ENCODE data around the gene LRP11.

LRP11 gene

DNA sequence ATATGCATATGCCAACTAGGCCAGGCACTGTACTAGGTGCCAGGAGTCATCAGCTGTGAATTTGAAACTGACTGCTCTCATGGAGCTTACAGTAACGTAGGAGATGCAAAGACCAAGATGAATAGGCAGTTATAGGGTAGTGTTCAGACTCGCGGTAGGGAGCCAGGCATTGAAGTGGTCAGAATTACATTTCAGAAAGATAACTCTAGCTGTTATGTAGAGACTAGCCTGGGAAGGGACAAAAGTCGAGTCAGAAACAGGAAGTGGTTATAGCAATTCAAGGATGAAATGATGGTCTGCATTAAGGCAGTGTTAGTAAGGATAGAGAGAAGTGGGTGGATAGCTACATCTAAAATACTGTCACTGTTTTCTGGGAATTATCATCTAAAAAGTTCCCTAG is 58.0 kb downstream of the LRP11 start:
- TF ChIP-seq, protein P1, sequence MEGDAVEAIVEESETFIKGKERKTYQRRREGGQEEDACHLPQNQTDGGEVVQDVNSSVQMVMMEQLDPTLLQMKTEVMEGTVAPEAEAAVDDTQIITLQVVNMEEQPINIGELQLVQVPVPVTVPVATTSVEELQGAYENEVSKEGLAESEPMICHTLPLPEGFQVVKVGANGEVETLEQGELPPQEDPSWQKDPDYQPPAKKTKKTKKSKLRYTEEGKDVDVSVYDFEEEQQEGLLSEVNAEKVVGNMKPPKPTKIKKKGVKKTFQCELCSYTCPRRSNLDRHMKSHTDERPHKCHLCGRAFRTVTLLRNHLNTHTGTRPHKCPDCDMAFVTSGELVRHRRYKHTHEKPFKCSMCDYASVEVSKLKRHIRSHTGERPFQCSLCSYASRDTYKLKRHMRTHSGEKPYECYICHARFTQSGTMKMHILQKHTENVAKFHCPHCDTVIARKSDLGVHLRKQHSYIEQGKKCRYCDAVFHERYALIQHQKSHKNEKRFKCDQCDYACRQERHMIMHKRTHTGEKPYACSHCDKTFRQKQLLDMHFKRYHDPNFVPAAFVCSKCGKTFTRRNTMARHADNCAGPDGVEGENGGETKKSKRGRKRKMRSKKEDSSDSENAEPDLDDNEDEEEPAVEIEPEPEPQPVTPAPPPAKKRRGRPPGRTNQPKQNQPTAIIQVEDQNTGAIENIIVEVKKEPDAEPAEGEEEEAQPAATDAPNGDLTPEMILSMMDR (IDR thresholded peaks at IDR 0.05; ENCODE audit: insufficient read depth, low read length, poor library complexity, severe bottlenecking): no peak

DNA sequence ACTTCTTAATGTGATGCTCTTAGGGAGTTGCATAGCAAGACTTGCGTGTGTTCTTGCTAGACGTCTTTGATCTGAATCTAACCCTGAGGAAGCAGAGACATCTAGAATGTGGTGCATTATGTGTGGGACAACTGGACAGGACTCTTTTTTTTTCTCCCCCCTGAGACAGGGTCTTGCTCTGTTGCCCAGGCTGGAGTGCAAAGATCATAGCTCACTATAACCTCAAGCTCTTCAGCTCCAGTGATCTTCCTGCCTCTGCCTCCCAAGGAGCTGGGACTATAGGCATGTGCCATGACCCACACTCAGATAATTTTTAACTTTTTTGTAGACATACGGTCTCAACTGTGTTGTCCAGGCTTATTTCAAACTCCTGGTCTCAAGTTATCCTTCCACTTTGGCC is 80.6 kb downstream of the LRP11 start:
- DNase-seq (ENCODE audit: extremely low read depth, insufficient read length): no peak

More for the DNA sequence above, 58.0 kb downstream of the LRP11 start:
- DNase-seq (ENCODE audit: extremely low read depth, insufficient read length): no peak
- H3K27me3 ChIP-seq (replicated peaks; ENCODE audit: control insufficient read depth, insufficient read depth, low read length): no peaks in the 10 kb centered on the region
- H3K36me3 ChIP-seq (ENCODE audit: control insufficient read depth, insufficient read depth, low read length): no peaks in the 10 kb centered on the region
- no peak overlapping the region for H3K4me3 ChIP-seq (replicated peaks; ENCODE audit: low read depth, low read length)

DNA sequence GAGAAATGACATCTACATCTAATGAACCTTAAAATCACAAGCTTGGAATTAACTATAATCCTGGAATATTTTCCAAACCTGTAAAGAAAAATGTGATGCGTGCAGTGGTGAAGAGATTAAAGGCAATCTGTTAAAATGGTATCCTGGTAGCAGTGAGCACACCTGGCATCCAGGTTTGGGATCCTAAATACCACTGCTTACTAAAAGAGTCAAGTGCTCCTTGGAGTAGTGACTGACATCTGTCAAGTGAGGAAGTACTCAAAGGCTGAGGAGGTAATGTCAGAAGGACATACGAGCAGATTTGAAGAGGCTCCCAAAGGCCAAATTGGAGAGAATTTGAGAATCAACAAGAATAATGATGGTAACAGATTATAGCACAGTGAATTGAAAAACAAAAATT is 81.8 kb downstream of the LRP11 start:
- DNase-seq (ENCODE audit: extremely low read depth, insufficient read length): no peak
- H3K27me3 ChIP-seq (replicated peaks; ENCODE audit: control insufficient read depth, insufficient read depth, low read length): no peaks in the 10 kb centered on the region
- TF ChIP-seq, protein P1 (IDR thresholded peaks at IDR 0.05; ENCODE audit: insufficient read depth, low read length, poor library complexity, severe bottlenecking): no peak
- no peak overlapping the region for H3K4me3 ChIP-seq (replicated peaks; ENCODE audit: low read depth, low read length)
- no peaks in the 10 kb centered on the region for H3K36me3 ChIP-seq (ENCODE audit: control insufficient read depth, insufficient read depth, low read length)

More for the DNA sequence above, 80.6 kb downstream of the LRP11 start:
- H3K36me3 ChIP-seq (ENCODE audit: control insufficient read depth, insufficient read depth, low read length): no peaks in the 10 kb centered on the region
- TF ChIP-seq, protein P1 (IDR thresholded peaks at IDR 0.05; ENCODE audit: insufficient read depth, low read length, poor library complexity, severe bottlenecking): no peak
- no peak overlapping the region for H3K4me3 ChIP-seq (replicated peaks; ENCODE audit: low read depth, low read length)
- no peaks in the 10 kb centered on the region for H3K27me3 ChIP-seq (replicated peaks; ENCODE audit: control insufficient read depth, insufficient read depth, low read length)

DNA sequence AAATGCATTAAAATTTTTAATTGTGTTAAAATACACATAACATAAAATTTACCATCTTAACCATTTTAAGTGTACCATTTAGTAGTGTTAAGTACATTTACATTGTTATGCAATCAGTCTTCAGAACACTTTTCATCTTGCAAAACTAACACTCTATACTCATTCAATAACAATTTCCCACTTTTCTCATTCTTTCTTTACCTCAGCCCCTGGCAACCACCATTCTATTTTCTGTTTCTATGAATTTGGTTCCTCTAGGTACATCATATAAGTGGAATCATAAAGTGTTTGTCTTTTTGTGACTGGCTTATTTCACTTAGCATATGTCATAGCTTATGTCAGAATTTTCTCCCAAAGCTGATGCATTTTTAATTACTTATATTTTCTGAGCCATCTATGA is 82.4 kb downstream of the LRP11 start:
- TF ChIP-seq, protein P1 (IDR thresholded peaks at IDR 0.05; ENCODE audit: insufficient read depth, low read length, poor library complexity, severe bottlenecking): no peak
- H3K4me3 ChIP-seq (replicated peaks; ENCODE audit: low read depth, low read length): no peak overlapping the region
- no peaks in the 10 kb centered on the region for H3K27me3 ChIP-seq (replicated peaks; ENCODE audit: control insufficient read depth, insufficient read depth, low read length)
- no peak for DNase-seq (ENCODE audit: extremely low read depth, insufficient read length)
- H3K36me3 ChIP-seq (ENCODE audit: control insufficient read depth, insufficient read depth, low read length): no peaks in the 10 kb centered on the region

DNA sequence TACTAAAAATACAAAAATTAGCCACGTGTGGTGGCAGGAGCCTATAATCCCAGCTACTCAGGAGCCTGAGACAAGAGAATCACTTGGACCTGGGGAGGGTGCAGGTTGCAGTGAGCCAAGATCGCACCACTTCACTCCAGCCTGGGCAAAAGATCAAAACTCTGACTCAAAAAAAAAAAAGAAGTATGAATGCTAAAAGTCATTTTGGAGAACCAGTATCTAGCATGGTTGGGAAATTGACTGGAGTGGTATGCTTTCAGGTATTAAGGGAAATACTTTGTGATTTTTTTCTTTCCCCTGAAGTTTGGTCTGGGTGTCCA is 84.6 kb downstream of the LRP11 start:
- DNase-seq (ENCODE audit: extremely low read depth, insufficient read length): no peak
- TF ChIP-seq, protein P1 (IDR thresholded peaks at IDR 0.05; ENCODE audit: insufficient read depth, low read length, poor library complexity, severe bottlenecking): no peak
- H3K27me3 ChIP-seq (replicated peaks; ENCODE audit: control insufficient read depth, insufficient read depth, low read length): no peaks in the 10 kb centered on the region
- H3K36me3 ChIP-seq (ENCODE audit: control insufficient read depth, insufficient read depth, low read length): no peaks in the 10 kb centered on the region; the same call in 1 of the 2 replicates
- no peak overlapping the region for H3K4me3 ChIP-seq (replicated peaks; ENCODE audit: low read depth, low read length)

DNA sequence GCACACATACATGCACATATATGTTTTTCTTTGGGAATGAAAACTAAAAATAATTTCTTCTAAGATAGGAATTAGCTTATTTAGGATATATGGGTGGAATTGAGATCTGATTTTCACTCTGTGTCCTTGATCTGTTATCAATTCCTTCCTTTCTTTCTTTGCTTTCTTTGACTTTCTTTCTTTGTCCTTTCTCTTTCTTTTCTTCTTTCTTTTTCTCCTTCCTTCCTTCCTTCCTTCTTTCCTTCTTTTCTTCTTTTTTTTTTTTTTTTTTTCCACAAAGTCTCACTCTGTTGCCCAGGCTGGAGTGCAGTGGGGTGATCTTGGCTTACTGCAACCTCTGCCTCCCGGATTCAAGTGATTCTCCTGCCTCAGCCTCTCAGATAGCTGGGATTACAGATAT is 86.5 kb downstream of the LRP11 start:
- DNase-seq (ENCODE audit: extremely low read depth, insufficient read length): no peak
- H3K36me3 ChIP-seq (ENCODE audit: control insufficient read depth, insufficient read depth, low read length): no peaks in the 10 kb centered on the region; the same call in 1 of the 2 replicates
- TF ChIP-seq, protein P1 (IDR thresholded peaks at IDR 0.05; ENCODE audit: insufficient read depth, low read length, poor library complexity, severe bottlenecking): no peak

More for the DNA sequence above, 86.5 kb downstream of the LRP11 start:
- no peak overlapping the region for H3K4me3 ChIP-seq (replicated peaks; ENCODE audit: low read depth, low read length)
- H3K27me3 ChIP-seq (replicated peaks; ENCODE audit: control insufficient read depth, insufficient read depth, low read length): no peaks in the 10 kb centered on the region

All from GM06990 (cell line).